Measurements from ENCODE around the gene KLHL5.

The KLHL5 gene

GRCh38 chr4:39047681-39048080 is 14.4 kb upstream of the KLHL5 start:
- no peak overlapping the region for H3K4me3 ChIP-seq (ENCODE audit: insufficient read depth, low read length, poor library complexity, severe bottlenecking)
- peaks cover 28% of the 10 kb centered on the region for H3F3A ChIP-seq (ENCODE audit: insufficient read depth)
- no peaks in the 10 kb centered on the region for H3K27me3 ChIP-seq (ENCODE audit: low read length)
- H3K27ac ChIP-seq (ENCODE audit: low read depth, low read length), result no peak overlapping the region
- H3K79me2 ChIP-seq (ENCODE audit: insufficient read depth, low read length), result peaks cover 38% of the 10 kb centered on the region
- H3K36me3 ChIP-seq (ENCODE audit: low read length), result no peaks in the 10 kb centered on the region
- H3K9me3 ChIP-seq (ENCODE audit: insufficient read depth, low read length), result no peaks in the 10 kb centered on the region
- H2AFZ ChIP-seq (ENCODE audit: low read depth, low read length, severe bottlenecking), result no peak overlapping the region
- TF ChIP-seq EZH2phosphoT487 (conservative IDR thresholded peaks at IDR 0.05; ENCODE audit: low read length) (no peak), CTCF (IDR thresholded peaks at IDR 0.05; ENCODE audit: insufficient read depth, low read length, poor library complexity, severe bottlenecking) (no peak)
- no peak overlapping the region for H3K9ac ChIP-seq (ENCODE audit: low read length)
- H3K9me2 ChIP-seq (replicated peaks; ENCODE audit: insufficient read depth, low read length), result no peaks in the 10 kb centered on the region
- no peaks in the 10 kb centered on the region; the same call in 1 of the 2 replicates for H4K20me1 ChIP-seq (ENCODE audit: low read depth, low read length)
- no peak overlapping the region for H3K4me2 ChIP-seq (ENCODE audit: low read depth, low read length, poor library complexity, severe bottlenecking)

GRCh38 chr4:39048311-39048710 is 13.7 kb upstream of the KLHL5 start:
- no peak for TF ChIP-seq CTCF (IDR thresholded peaks at IDR 0.05; ENCODE audit: insufficient read depth, low read length, poor library complexity, severe bottlenecking)
- Histone ChIP-seq H3K9ac (ENCODE audit: low read length) (no peak overlapping the region), H2AFZ (ENCODE audit: low read depth, low read length, severe bottlenecking) (no peak overlapping the region), H3K4me2 (ENCODE audit: low read depth, low read length, poor library complexity, severe bottlenecking) (no peak overlapping the region), H3K27ac (ENCODE audit: low read depth, low read length) (no peak overlapping the region), H3K9me2 (replicated peaks; ENCODE audit: insufficient read depth, low read length) (no peaks in the 10 kb centered on the region), H4K20me1 (ENCODE audit: low read depth, low read length) (no peaks in the 10 kb centered on the region; the same call in 1 of the 2 replicates), H3F3A (ENCODE audit: insufficient read depth) (peaks cover 24% of the 10 kb centered on the region), H3K9me3 (ENCODE audit: insufficient read depth, low read length) (no peaks in the 10 kb centered on the region), H3K27me3 (ENCODE audit: low read length) (no peaks in the 10 kb centered on the region), H3K4me3 (ENCODE audit: insufficient read depth, low read length, poor library complexity, severe bottlenecking) (no peak overlapping the region), H3K36me3 (ENCODE audit: low read length) (no peaks in the 10 kb centered on the region), H3K79me2 (ENCODE audit: insufficient read depth, low read length) (peaks cover 38% of the 10 kb centered on the region)

- no peak overlapping the region for H3K27ac ChIP-seq (ENCODE audit: low read depth, low read length)
- no peak overlapping the region for H3K4me2 ChIP-seq (ENCODE audit: low read depth, low read length, poor library complexity, severe bottlenecking)
- H3K27me3 ChIP-seq (ENCODE audit: low read length), result no peaks in the 10 kb centered on the region
- H3K79me2 ChIP-seq (ENCODE audit: insufficient read depth, low read length), result peaks cover 47% of the 10 kb centered on the region
- peaks cover 4% of the 10 kb centered on the region; the same call in 1 of the 2 replicates for H4K20me1 ChIP-seq (ENCODE audit: low read depth, low read length)
- H3K4me3 ChIP-seq (ENCODE audit: insufficient read depth, low read length, poor library complexity, severe bottlenecking), result no peak overlapping the region
- TF ChIP-seq EZH2phosphoT487 (conservative IDR thresholded peaks at IDR 0.05; ENCODE audit: low read length) (no peak), CTCF (IDR thresholded peaks at IDR 0.05; ENCODE audit: insufficient read depth, low read length, poor library complexity, severe bottlenecking) (no peak)
- no peak overlapping the region for H3K9ac ChIP-seq (ENCODE audit: low read length)
- peaks cover 12% of the 10 kb centered on the region for H3F3A ChIP-seq (ENCODE audit: insufficient read depth)
- no peaks in the 10 kb centered on the region for H3K9me3 ChIP-seq (ENCODE audit: insufficient read depth, low read length)
- no peaks in the 10 kb centered on the region for H3K36me3 ChIP-seq (ENCODE audit: low read length)
- H2AFZ ChIP-seq (ENCODE audit: low read depth, low read length, severe bottlenecking), result no peak overlapping the region
- no peaks in the 10 kb centered on the region for H3K9me2 ChIP-seq (replicated peaks; ENCODE audit: insufficient read depth, low read length)
Measured at GRCh38 chr4:39050590-39050989, 11.4 kb upstream of the KLHL5 start.
